SK-N-SH treated with all-trans-retinoic acid at 6 μM for 48 hours (cell line): ENCODE results near the gene MAD2L1.
"Not testable (repeated sequence)": the region's sequence is repeated elsewhere in the genome, so short reads cannot be mapped to it uniquely, and the experiment has no call there.

Source experiments
- ATAC-seq: fragments of 200-7000 bp; cut with Tn5 transposase; 3 replicates; pipeline ENCODE4 v1.9.1; 2020; ENCODE audit warnings: mild to moderate bottlenecking, moderate library complexity
- ARNTL ChIP-seq: fragments of 450-650 bp; formaldehyde crosslinking; IDR thresholded peaks from 2 replicates; pipeline ENCODE4 v1.5.0; 2020; ENCODE audit warnings: low read depth, mild to moderate bottlenecking, moderate library complexity, borderline replicate concordance
- BACH2 ChIP-seq: fragments of 250-450 bp; sonication (Bioruptor Pico); IDR thresholded peaks from 2 replicates; pipeline ENCODE4 v1.9.0; 2021; ENCODE audit warnings: mild to moderate bottlenecking, borderline replicate concordance
- CREB5 ChIP-seq: fragments of 250-450 bp; sonication (Bioruptor Pico); IDR thresholded peaks from 2 replicates; pipeline ENCODE4 v1.5.1; 2020; ENCODE audit warnings: low read depth, mild to moderate bottlenecking, moderate library complexity
- CSDC2 ChIP-seq: fragments of 250-450 bp; sonication (Bioruptor Pico); IDR thresholded peaks from 2 replicates; pipeline ENCODE4 v1.5.0; 2020; ENCODE audit warnings: mild to moderate bottlenecking, moderate library complexity
- CSRNP3 ChIP-seq: fragments of 250-450 bp; sonication (Bioruptor Pico); IDR thresholded peaks from 2 replicates; pipeline ENCODE4 v1.5.1; 2021; ENCODE audit warnings: mild to moderate bottlenecking, moderate library complexity
- ISL1 ChIP-seq: fragments of 250-450 bp; sonication (Bioruptor Pico); IDR thresholded peaks from 2 replicates; pipeline ENCODE4 v2.1.2; 2022; ENCODE audit warnings: mild to moderate bottlenecking, moderate library complexity
- OSR1 ChIP-seq: fragments of 250-450 bp; sonication (Bioruptor Pico); IDR thresholded peaks from 2 replicates; pipeline ENCODE4 v1.8.0; 2022; ENCODE audit warnings: moderate library complexity, mild to moderate bottlenecking, inconsistent platforms
- PATZ1 ChIP-seq: fragments of 250-450 bp; sonication (Bioruptor Pico); IDR thresholded peaks from 2 replicates; pipeline ENCODE4 v1.8.0; 2020; ENCODE audit warnings: mild to moderate bottlenecking, moderate library complexity, borderline replicate concordance
- POU6F1 ChIP-seq: fragments of 250-450 bp; sonication (Bioruptor Pico); IDR thresholded peaks from 2 replicates; pipeline ENCODE4 v1.8.0; 2021; ENCODE audit warnings: low read depth, mild to moderate bottlenecking, moderate library complexity, borderline replicate concordance
- PPARA ChIP-seq: fragments of 250-450 bp; sonication (Bioruptor Pico); IDR thresholded peaks from 2 replicates; pipeline ENCODE4 v1.5.0; 2020; ENCODE audit warnings: mild to moderate bottlenecking, borderline replicate concordance
- RARB ChIP-seq: fragments of 250-450 bp; sonication (Bioruptor Pico); IDR thresholded peaks from 2 replicates; pipeline ENCODE4 v1.8.0; 2021; ENCODE audit warnings: mild to moderate bottlenecking, moderate library complexity
- SNAI2 ChIP-seq: fragments of 250-450 bp; sonication (Bioruptor Pico); IDR thresholded peaks from 2 replicates; pipeline ENCODE4 v1.5.0; 2020; ENCODE audit warnings: mild to moderate bottlenecking, moderate library complexity
- TCF4 ChIP-seq: fragments of 250-450 bp; sonication (Bioruptor Pico); IDR thresholded peaks from 2 replicates; pipeline ENCODE4 v1.8.0; 2021; ENCODE audit warnings: mild to moderate bottlenecking, moderate library complexity, borderline replicate concordance
- TOX ChIP-seq: fragments of 250-450 bp; sonication (Bioruptor Pico); IDR thresholded peaks from 2 replicates; pipeline ENCODE4 v1.8.0; 2021; ENCODE audit warnings: mild to moderate bottlenecking, moderate library complexity, borderline replicate concordance
- TSHZ2 ChIP-seq: fragments of 250-450 bp; sonication (Bioruptor Pico); IDR thresholded peaks from 2 replicates; pipeline ENCODE4 v1.5.0; 2020; ENCODE audit warnings: mild to moderate bottlenecking, moderate library complexity
- ZC3H10 ChIP-seq: fragments of 250-450 bp; sonication (Bioruptor Pico); IDR thresholded peaks from 2 replicates; pipeline ENCODE4 v1.5.1; 2021; ENCODE audit warnings: mild to moderate bottlenecking, moderate library complexity
- ZFP3 ChIP-seq: fragments of 250-450 bp; sonication (Bioruptor Pico); IDR thresholded peaks from 2 replicates; pipeline ENCODE4 v1.5.0; 2020; ENCODE audit warnings: mild to moderate bottlenecking, moderate library complexity
- ZNF565 ChIP-seq: fragments of 450-650 bp; formaldehyde crosslinking; conservative IDR thresholded peaks from 2 replicates; pipeline ENCODE4 v1.5.0; 2020; ENCODE audit warnings: low read depth, mild to moderate bottlenecking, moderate library complexity
- ZNF70 ChIP-seq: fragments of 450-650 bp; formaldehyde crosslinking; IDR thresholded peaks from 2 replicates; pipeline ENCODE4 v1.5.0; 2020; ENCODE audit warnings: mild to moderate bottlenecking, moderate library complexity
- ZNF8 ChIP-seq: fragments of 450-650 bp; formaldehyde crosslinking; IDR thresholded peaks from 2 replicates; pipeline ENCODE4 v1.5.0; 2020; ENCODE audit warnings: mild to moderate bottlenecking, moderate library complexity

The MAD2L1 gene

GRCh38 chr4:120096508-120097297 is 30.1 kb upstream of the MAD2L1 start:
- no peak for TF ChIP-seq TOX (CRISPR knock-in tag)
- no peak for TF ChIP-seq BACH2 (CRISPR knock-in tag)
- ATAC-seq: no peak

GRCh38 chr4:120088507-120088906 is 21.9 kb upstream of the MAD2L1 start:
- no peak for ATAC-seq
- TF ChIP-seq PPARA: no peak
- TF ChIP-seq TOX (CRISPR knock-in tag): no peak
- no peak for TF ChIP-seq ZFP3 (CRISPR knock-in tag)
- no peak for TF ChIP-seq RARB
- TF ChIP-seq ZNF565: no peak
- TF ChIP-seq CSDC2 (CRISPR knock-in tag): no peak
- no peak for TF ChIP-seq ISL1
- TF ChIP-seq ZNF8 (CRISPR knock-in tag): no peak
- TF ChIP-seq TSHZ2 (CRISPR knock-in tag): no peak
- TF ChIP-seq BACH2 (CRISPR knock-in tag): no peak
- TF ChIP-seq TCF4: no peak
- TF ChIP-seq POU6F1 (CRISPR knock-in tag): no peak
- no peak for TF ChIP-seq CSRNP3 (CRISPR knock-in tag)
- TF ChIP-seq SNAI2: no peak
- TF ChIP-seq PATZ1 (CRISPR knock-in tag): no peak
- TF ChIP-seq ZNF70 (CRISPR knock-in tag): no peak
- no peak for TF ChIP-seq ZC3H10
- no peak for TF ChIP-seq OSR1 (CRISPR knock-in tag)

GRCh38 chr4:120088066-120088465 is 21.4 kb upstream of the MAD2L1 start:
- ATAC-seq: not testable (repeated sequence)

GRCh38 chr4:120085705-120086104 is 19.1 kb upstream of the MAD2L1 start:
- ATAC-seq: no peak
- TF ChIP-seq OSR1 (CRISPR knock-in tag) (no peak), SNAI2 (no peak), TCF4 (no peak), BACH2 (CRISPR knock-in tag) (no peak), PPARA (no peak), TOX (CRISPR knock-in tag) (no peak), TSHZ2 (CRISPR knock-in tag) (no peak), ZNF70 (CRISPR knock-in tag) (no peak), CREB5 (CRISPR knock-in tag) (no peak), ARNTL (CRISPR knock-in tag) (no peak), POU6F1 (CRISPR knock-in tag) (no peak)
